ENCODE data around the gene NUP153.

DNA sequence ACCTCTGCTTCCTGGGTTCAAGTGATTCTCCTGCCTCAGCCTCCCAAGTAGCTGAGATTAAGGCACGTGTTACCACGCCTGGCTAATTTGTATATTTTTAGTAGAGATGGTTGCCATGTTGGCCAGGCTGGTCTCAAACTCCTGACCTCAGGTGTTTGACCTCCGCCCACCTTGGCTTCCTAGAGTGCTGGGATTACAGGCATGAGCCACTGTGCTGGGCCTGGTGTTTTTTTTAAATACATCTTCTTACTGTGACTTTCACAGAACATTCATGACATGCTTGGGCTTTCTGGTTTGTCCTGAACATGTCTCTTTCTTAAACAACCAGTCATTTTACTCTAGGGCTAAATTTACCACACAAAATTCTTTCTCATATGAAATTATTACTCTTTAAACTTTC, 141.3 kb downstream of the NUP153 start:
- TF ChIP-seq, protein P1, sequence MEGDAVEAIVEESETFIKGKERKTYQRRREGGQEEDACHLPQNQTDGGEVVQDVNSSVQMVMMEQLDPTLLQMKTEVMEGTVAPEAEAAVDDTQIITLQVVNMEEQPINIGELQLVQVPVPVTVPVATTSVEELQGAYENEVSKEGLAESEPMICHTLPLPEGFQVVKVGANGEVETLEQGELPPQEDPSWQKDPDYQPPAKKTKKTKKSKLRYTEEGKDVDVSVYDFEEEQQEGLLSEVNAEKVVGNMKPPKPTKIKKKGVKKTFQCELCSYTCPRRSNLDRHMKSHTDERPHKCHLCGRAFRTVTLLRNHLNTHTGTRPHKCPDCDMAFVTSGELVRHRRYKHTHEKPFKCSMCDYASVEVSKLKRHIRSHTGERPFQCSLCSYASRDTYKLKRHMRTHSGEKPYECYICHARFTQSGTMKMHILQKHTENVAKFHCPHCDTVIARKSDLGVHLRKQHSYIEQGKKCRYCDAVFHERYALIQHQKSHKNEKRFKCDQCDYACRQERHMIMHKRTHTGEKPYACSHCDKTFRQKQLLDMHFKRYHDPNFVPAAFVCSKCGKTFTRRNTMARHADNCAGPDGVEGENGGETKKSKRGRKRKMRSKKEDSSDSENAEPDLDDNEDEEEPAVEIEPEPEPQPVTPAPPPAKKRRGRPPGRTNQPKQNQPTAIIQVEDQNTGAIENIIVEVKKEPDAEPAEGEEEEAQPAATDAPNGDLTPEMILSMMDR (IDR thresholded peaks at IDR 0.05): no peak
- no peak for TF ChIP-seq POLR2A (IDR thresholded peaks at IDR 0.05)
